ENCODE results near the gene RPL12. TPM values are rescaled to one million over a fixed set of nuclear protein-coding genes. Genes with fewer than 3 reads are reported as not detected.

The RPL12 gene
- total and polyA plus RNA-seq, 2 experiments from 2014 or later: 594 to 1,676 TPM

DNA sequence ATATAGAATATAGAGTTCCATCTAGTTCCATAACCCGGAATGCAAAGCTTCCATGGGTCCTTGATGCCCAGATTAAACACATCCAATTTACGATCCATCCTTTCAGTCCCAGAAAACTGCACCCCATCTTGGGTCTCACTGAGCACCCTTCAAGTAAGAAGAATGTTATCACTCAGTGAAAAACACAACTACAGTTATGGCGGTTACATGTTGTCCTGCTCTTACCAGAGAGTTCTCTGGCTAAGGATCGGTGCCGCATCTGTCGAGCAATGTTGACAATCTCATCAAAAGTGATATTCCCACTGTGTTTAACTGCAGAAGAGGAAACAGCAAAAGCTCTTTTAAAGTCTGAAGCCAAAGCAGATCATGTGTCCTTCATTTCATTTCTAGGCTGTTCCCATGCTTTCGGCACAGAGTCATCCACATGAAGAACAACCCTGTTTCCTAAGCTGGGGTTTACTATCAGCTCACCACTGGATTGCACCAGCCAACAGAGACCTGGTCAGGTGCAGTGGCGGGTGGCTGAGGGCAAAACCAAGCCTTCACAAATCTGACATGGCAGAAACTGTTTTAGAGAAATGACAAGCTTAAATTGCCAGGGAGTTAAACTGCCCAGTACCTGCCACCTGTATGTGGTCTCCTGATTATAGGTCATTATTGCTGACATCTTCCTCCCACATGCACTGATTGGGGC, 2.9 kb downstream of the RPL12 start:
- Histone ChIP-seq H2AFZ (no peak overlapping the region), H3K9me3 (ENCODE audit: low read depth) (no peaks in the 10 kb centered on the region), H3K9me2 (ENCODE audit: insufficient read depth) (no peaks in the 10 kb centered on the region), H3K4me1 (ENCODE audit: insufficient read depth) (0 out of 2 replicates have a peak, but pooled peaks cover 14% of the 10 kb centered on the region), H3K27me3 (replicated peaks; ENCODE audit: insufficient read depth) (no peaks in the 10 kb centered on the region), H3K36me3 (ENCODE audit: low read depth) (peaks cover 52% of the 10 kb centered on the region), H3K79me2 (ENCODE audit: insufficient read depth) (peaks cover 52% of the 10 kb centered on the region), H3K4me3 (peak overlapping the region; percentile 91), H3K4me2 (ENCODE audit: unreplicated experiment) (peak overlapping the region; percentile 95), H3K27ac (peak overlapping the region; percentile 89), H4K20me1 (ENCODE audit: insufficient read depth) (peaks cover 22% of the 10 kb centered on the region), H3F3A (ENCODE audit: insufficient read depth) (peaks cover 69% of the 10 kb centered on the region), H3K9ac (peak overlapping the region; percentile 98)
- DNase-seq: peak; percentile 35
- TF ChIP-seq EZH2phosphoT487 (IDR thresholded peaks at IDR 0.05; ENCODE audit: insufficient read depth, low read depth) (no peak), EZH2 (IDR thresholded peaks at IDR 0.05; ENCODE audit: insufficient read depth, poor library complexity, severe bottlenecking) (no peak)
- WGBS, 2 experiments (ENCODE audit: low coverage in 1 of 2, low lambda C conversion rate in 2 of 2, missing lambda C conversion rate in 2 of 2): 87 to 91% methylated on average over 8 of the region's 8 CpGs
- in situ Hi-C loops (cut with MboI): no loop called here

DNA sequence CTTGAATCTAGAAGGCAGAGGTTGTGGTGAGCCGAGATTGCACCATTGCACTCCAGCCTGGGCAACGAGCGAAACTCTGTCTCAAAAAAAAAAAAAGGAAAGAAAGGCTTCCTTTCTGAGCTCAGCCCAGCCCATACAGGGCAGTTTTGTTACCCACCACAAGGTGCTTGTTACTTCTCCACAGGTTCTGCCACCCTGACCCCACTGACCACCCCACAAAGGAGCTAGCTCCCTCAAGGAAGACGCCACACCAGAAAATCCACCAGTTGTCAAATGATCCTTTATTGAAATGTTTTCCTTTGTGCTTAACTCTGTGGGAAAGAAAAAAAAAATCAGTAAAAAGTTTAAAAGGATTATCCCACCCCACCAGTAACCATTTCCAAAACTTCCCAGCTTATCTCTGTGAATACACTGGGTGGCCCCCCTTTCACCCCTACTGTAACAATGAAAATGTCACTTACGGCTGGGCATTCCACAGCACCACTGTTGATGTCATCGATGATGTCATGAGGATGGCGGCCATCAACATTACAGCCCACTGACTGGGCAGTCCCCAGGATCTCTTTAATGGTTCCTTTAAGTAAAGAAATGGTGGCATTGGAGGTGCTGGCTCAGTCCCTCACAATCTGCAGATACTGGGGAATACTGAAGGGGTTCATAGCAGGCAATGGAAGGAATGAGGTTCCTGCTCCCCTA, 3.6 kb downstream of the RPL12 start:
- Histone ChIP-seq H3K4me1 (ENCODE audit: insufficient read depth) (0 out of 2 replicates have a peak, but pooled peaks cover 14% of the 10 kb centered on the region), H3K79me2 (ENCODE audit: insufficient read depth) (peaks cover 46% of the 10 kb centered on the region), H3K27me3 (replicated peaks; ENCODE audit: insufficient read depth) (no peaks in the 10 kb centered on the region), H3F3A (ENCODE audit: insufficient read depth) (peaks cover 69% of the 10 kb centered on the region), H3K4me3 (no peak overlapping the region), H4K20me1 (ENCODE audit: insufficient read depth) (peaks cover 22% of the 10 kb centered on the region), H3K9me3 (ENCODE audit: low read depth) (no peaks in the 10 kb centered on the region), H3K36me3 (ENCODE audit: low read depth) (peaks cover 57% of the 10 kb centered on the region), H3K9ac (no peak overlapping the region), H3K9me2 (ENCODE audit: insufficient read depth) (no peaks in the 10 kb centered on the region), H3K4me2 (ENCODE audit: unreplicated experiment) (no peak overlapping the region), H3K27ac (peak overlapping the region; percentile 89), H2AFZ (no peak overlapping the region)
- in situ Hi-C loops (cut with MboI): no loop called here
- no peak for TF ChIP-seq EZH2phosphoT487 (IDR thresholded peaks at IDR 0.05; ENCODE audit: insufficient read depth, low read depth)
- TF ChIP-seq EZH2 (IDR thresholded peaks at IDR 0.05; ENCODE audit: insufficient read depth, poor library complexity, severe bottlenecking): no peak
- peak; percentile 46 for DNase-seq
- 81 to 83% methylated on average over 7 of the region's 7 CpGs for WGBS, 2 experiments (ENCODE audit: low coverage in 1 of 2, low lambda C conversion rate in 2 of 2, missing lambda C conversion rate in 2 of 2)

DNA sequence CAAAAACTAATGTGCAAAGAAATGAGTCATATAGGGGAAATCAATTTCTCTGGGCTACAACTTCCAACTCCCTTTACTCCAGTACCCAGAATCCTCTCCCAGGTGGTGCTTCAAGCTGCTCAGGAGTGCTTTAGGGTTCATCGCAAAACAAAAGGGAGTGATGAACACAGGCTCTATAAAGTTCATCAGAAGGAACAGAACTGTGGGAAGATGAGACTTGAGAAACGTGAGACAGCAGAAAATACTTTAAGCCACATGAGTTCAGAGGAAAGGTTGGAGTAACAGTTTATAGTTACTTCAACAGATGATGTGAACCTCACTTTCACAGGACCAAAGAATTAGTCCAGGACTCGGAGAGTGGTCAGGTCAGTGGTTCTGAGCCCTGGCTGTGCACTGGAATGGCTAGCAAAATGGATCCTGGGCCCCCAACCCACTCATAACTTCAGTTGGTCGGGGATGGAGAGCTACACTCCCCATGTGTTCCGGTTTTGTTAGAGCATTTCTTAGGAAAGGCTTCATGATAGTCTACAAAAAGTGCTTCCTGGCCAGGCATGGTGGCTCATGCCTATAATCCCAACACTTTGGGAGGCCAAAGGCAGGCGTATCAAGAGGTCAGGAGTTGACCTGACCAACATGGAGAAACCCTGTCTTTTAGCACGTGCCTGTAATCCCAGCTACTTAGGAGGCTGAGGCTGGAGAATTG, 4.3 kb downstream of the RPL12 start:
- peaks cover 39% of the 10 kb centered on the region for H3K79me2 ChIP-seq (ENCODE audit: insufficient read depth)
- H3K36me3 ChIP-seq (ENCODE audit: low read depth): peaks cover 57% of the 10 kb centered on the region
- no peaks in the 10 kb centered on the region for H3K9me2 ChIP-seq (ENCODE audit: insufficient read depth)
- no peak overlapping the region for H2AFZ ChIP-seq
- H3K4me2 ChIP-seq (ENCODE audit: unreplicated experiment): no peak overlapping the region
- 0 out of 2 replicates have a peak, but pooled peaks cover 11% of the 10 kb centered on the region for H3K4me1 ChIP-seq (ENCODE audit: insufficient read depth)
- H3K27me3 ChIP-seq (replicated peaks; ENCODE audit: insufficient read depth): no peaks in the 10 kb centered on the region
- peaks cover 22% of the 10 kb centered on the region for H4K20me1 ChIP-seq (ENCODE audit: insufficient read depth)
- no peak for DNase-seq
- H3K4me3 ChIP-seq: no peak overlapping the region
- no peak overlapping the region for H3K9ac ChIP-seq
- in situ Hi-C loops (cut with MboI): no loop called here
- H3K9me3 ChIP-seq (ENCODE audit: low read depth): no peaks in the 10 kb centered on the region
- 85 to 86% methylated on average over 7 of the region's 7 CpGs for WGBS, 2 experiments (ENCODE audit: low coverage in 1 of 2, low lambda C conversion rate in 2 of 2, missing lambda C conversion rate in 2 of 2)
- peak overlapping the region; percentile 89; the same call in 1 of the 2 replicates for H3K27ac ChIP-seq
- TF ChIP-seq EZH2phosphoT487 (IDR thresholded peaks at IDR 0.05; ENCODE audit: insufficient read depth, low read depth): no peak
- no peak for TF ChIP-seq EZH2 (IDR thresholded peaks at IDR 0.05; ENCODE audit: insufficient read depth, poor library complexity, severe bottlenecking)
- H3F3A ChIP-seq (ENCODE audit: insufficient read depth): peaks cover 69% of the 10 kb centered on the region

Data from GM23248 (cell line).